ENCODE results near the gene CRYBA4.

CRYBA4 gene

DNA sequence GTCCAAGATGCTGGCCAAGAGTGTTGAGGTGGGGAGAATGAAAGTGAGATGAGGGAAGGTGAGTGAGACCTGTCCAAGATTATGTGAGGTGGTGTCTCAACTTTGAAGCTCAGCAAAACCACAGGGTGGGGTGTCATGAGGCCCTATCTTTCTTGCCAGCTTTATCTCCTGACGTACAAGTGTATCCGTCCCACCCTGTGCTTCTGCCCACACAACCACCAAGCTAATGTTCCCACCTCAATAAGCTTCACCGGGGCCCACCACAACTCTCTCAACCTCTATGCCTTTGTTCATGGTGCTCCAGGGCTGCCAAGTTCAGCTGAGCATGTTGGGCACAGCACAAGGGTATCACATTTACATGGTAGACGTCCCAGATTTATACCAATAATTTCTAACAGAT, 24.7 kb upstream of the CRYBA4 start:
- H3K27ac ChIP-seq = no peak overlapping the region
- TF ChIP-seq CTCF (conservative IDR thresholded peaks at IDR 0.05) = no peak

- no peak overlapping the region for H3K27ac ChIP-seq
- TF ChIP-seq CTCF (conservative IDR thresholded peaks at IDR 0.05) = no peak
Measured at GRCh38 chr22:26597480-26597879, 24.3 kb upstream of the CRYBA4 start.

DNA sequence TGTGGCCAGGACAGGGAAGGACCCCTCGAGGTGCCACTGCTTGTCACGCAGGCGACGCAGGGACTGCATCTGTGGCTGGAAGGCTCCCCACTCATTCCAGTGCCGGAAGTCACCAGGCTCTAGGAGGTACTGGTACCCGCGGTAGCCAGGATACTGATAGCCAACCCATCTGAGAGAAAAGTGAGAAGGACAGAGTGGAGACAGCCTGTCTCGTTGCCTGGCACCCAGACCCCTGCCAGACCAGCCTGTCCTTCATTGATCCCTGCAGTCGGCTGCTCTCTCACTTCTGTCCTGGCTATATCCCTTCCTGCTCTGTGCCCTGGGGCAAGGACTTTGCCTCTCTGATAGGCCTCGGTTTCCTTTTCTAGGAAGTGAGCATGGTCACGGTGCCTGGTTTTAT, 22.3 kb upstream of the CRYBA4 start:
- H3K27ac ChIP-seq = no peak overlapping the region
- no peak for TF ChIP-seq CTCF (conservative IDR thresholded peaks at IDR 0.05)

- no peak overlapping the region for H3K27ac ChIP-seq
- TF ChIP-seq CTCF (conservative IDR thresholded peaks at IDR 0.05) = no peak
Measured at GRCh38 chr22:26601726-26602125, 20.0 kb upstream of the CRYBA4 start.

GRCh38 chr22:26602127-26602526, 19.6 kb upstream of the CRYBA4 start:
- no peak overlapping the region for H3K27ac ChIP-seq
- no peak for TF ChIP-seq CTCF (conservative IDR thresholded peaks at IDR 0.05)

DNA sequence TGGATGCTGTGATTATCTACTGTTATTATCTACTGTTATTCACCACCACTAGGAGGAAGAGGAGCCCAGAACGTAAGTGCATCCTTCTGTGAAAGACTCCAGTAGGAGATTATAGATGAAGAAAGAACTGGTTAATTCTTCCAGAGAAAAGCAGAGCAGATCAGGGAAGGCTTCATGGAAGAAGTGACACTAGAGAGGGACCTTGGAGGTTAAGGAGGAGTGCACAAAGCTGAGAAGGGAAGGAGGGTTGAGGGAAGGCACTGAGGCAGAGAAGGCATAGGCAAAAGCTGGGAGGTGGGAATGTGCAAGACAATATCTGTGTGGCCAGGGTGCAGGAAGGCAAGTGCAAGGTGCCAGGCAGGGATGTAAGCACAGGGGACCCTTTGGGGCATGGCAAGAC, 17.4 kb upstream of the CRYBA4 start:
- no peak for TF ChIP-seq CTCF (conservative IDR thresholded peaks at IDR 0.05)
- no peak overlapping the region for H3K27ac ChIP-seq

DNA sequence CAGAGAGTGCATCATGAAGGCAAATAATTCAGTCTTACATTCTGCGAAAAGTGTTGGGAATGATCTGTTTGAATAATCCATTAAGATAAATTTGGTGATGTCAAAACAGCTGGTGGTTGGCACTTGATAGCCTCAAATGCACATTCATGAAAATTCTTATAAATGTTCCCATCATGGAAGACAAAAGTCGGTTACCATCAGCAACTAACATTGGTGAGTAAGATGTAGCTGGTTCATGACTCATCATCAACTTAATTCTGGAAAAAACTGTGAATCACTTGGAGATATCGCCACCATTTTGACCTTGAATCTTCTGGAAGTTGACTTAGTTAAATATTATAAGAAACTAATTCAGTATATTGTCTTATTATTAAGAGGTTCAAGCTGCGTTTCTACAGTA, 15.2 kb upstream of the CRYBA4 start:
- no peak for TF ChIP-seq CTCF (conservative IDR thresholded peaks at IDR 0.05)
- no peak overlapping the region for H3K27ac ChIP-seq

DNA sequence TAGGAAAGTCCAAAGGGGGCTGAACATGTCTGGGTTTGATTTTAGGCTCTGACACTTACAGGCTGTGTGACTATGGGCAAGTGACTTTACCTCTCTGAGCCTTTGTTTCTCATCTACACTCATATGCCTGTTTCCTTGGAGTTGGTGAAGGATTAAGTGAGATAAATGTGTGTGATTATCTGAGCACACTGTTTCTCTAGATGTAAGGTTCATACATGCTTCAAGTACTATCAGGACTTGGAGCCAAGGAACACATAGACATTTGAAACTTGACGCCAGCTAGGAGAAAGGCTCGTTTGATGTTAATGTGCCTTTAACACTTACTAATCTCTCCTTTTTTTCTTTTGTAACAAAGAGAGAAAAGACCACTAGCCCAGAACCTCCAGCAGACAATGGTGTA, 13.6 kb upstream of the CRYBA4 start:
- no peak overlapping the region for H3K27ac ChIP-seq
- no peak for TF ChIP-seq CTCF (conservative IDR thresholded peaks at IDR 0.05)
